Breast epithelium (tissue), 4 donors: ENCODE data around the gene WNT2B. TPM values are rescaled to one million over a fixed set of nuclear protein-coding genes. Genes with fewer than 3 reads are reported as not detected.

Source experiments
- DNase-seq, 2 donors: peaks; one replicate each; pipeline ENCODE4 v3.0.0-alpha.2; 2019; ENCODE audit warnings: low spot score in 2 of 2
- H3K27ac ChIP-seq, 2 donors: fragments of 200-600 bp; sonication (generic) in 1 of 2; one replicate each; pipeline ENCODE4 v1.5.1; 2016 to 2019; ENCODE audit warnings: mild to moderate bottlenecking in 1 of 2
- H3K27me3 ChIP-seq, 2 donors: fragments of 200-600 bp; sonication (generic) in 1 of 2; one replicate each; pipeline versions ENCODE4 v1.5.1 to v1.6.0; 2017 to 2019; ENCODE audit warnings: control low read depth in 1 of 2, mild to moderate bottlenecking in 1 of 2
- H3K36me3 ChIP-seq: fragments of 200-600 bp; one replicate; pipeline ENCODE4 v1.5.1; 2019
- H3K4me1 ChIP-seq, 2 donors: fragments of 200-600 bp; sonication (generic); one replicate each; pipeline ENCODE4 v1.5.1; 2016 to 2019; ENCODE audit warnings: control low read depth in 1 of 2
- H3K4me3 ChIP-seq, 3 donors: fragments of 200-600 bp; sonication (generic); 1 replicate in 2 of 3; 2 replicates in 1 of 3; pipeline ENCODE4 v1.5.1; 2016 to 2019; ENCODE audit warnings: mild to moderate bottlenecking in 3 of 3, moderate library complexity in 2 of 3
- H3K9me3 ChIP-seq, 2 donors: fragments of 200-600 bp; sonication (generic) in 1 of 2; one replicate each; pipeline ENCODE4 v1.5.1; 2016 to 2019; ENCODE audit warnings: control low read depth in 1 of 2
- POLR2A ChIP-seq: fragments of 450-650 bp; IDR thresholded peaks from one replicate; pipeline ENCODE4 v1.6.1; 2016; ENCODE audit warnings: antibody characterized with exemption, mild to moderate bottlenecking, moderate library complexity
- POLR2AphosphoS5 ChIP-seq, 3 donors: sonication (generic); formaldehyde crosslinking; IDR thresholded peaks; one replicate each; pipeline ENCODE4 v1.6.1; 2017; ENCODE audit warnings: antibody characterized with exemption in 3 of 3
- intact Hi-C: fragments of 100-400 bp; cut with DNase I; formaldehyde crosslinking; loops from one replicate; pipeline ENCODE4 v1.15.1; 2023; ENCODE audit warnings: low total_unique reads
- total RNA-seq, 3 donors: library from RNA; depleted of rRNA; stranded (reverse); fragments of >200 nt; gene quantifications; one replicate each; pipeline ENCODE4 v1.1.0, GENCODE V29; 2016
- TF ChIP-seq, protein P1 (sequence below), 3 donors: fragments of 450-650 bp; IDR thresholded peaks; one replicate each; pipeline ENCODE4 v1.5.1; 2016 to 2017; ENCODE audit warnings: antibody characterized with exemption in 3 of 3, mild to moderate bottlenecking in 3 of 3, moderate library complexity in 3 of 3

WNT2B gene
- total RNA-seq: 1 to 10 TPM; 2.9 to 6.1 (median 6.0) TPM

DNA sequence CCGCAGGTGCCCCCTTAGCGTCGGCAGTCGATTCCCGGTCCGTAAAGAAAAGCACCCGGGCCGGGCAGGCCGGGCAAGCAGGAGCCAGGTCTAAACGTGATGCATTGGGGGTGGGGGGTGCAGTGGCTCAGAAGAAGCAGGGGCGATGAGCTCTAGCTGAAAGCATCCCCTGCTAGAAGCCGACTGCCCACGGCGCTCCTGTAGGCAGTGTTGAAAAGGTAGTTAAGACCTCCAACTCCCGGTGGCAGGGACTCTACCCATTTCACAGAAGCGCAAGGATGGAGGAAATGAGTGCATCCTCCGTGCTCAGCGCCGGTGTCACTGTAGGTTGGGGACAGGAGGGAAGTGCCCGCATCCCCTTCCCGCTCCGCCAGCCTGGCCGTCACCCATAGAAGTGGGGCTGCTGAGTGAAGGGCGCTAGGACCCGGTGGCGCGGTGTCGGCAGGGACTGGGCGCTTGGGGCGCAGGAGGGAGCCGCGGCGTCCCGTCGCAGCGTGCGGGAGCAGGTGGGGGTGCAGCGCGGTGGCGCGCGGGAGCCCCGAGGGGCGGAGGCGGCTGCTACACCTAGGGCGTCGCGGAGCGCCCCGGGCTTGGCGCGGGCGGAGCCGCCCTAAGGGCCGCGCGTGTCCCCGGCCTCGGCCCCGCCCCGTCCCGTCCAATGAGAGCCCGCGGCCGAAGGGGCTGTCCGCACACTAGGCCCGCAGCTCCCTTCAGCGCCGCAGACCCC lies at the start of gene WNT2B:
TSS of gene WNT2B (plus strand) at position 688 of the 727 bp plus-strand sequence. CDS start 298 bp downstream, outside the sequence.
- Histone ChIP-seq H3K9me3 (no peaks in the 10 kb centered on the region), H3K4me1 (peaks cover 0 to 4% of the 10 kb centered on the region in 2 donors), H3K27ac (no peak within 1 kb of the TSS), H3K36me3 (no peaks in the 10 kb centered on the region), H3K4me3 (peak within 1 kb of the TSS; percentile 42 to 71 (median 65)), H3K27me3 (no peaks in the 10 kb centered on the region)
- no peak for DNase-seq
- intact Hi-C loops: no loop called here
- TF ChIP-seq, protein P1, sequence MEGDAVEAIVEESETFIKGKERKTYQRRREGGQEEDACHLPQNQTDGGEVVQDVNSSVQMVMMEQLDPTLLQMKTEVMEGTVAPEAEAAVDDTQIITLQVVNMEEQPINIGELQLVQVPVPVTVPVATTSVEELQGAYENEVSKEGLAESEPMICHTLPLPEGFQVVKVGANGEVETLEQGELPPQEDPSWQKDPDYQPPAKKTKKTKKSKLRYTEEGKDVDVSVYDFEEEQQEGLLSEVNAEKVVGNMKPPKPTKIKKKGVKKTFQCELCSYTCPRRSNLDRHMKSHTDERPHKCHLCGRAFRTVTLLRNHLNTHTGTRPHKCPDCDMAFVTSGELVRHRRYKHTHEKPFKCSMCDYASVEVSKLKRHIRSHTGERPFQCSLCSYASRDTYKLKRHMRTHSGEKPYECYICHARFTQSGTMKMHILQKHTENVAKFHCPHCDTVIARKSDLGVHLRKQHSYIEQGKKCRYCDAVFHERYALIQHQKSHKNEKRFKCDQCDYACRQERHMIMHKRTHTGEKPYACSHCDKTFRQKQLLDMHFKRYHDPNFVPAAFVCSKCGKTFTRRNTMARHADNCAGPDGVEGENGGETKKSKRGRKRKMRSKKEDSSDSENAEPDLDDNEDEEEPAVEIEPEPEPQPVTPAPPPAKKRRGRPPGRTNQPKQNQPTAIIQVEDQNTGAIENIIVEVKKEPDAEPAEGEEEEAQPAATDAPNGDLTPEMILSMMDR (IDR thresholded peaks at IDR 0.05): no peak
- TF ChIP-seq POLR2A (no peak), POLR2AphosphoS5 (IDR thresholded peaks at IDR 0.05) (no peak)

- Histone ChIP-seq H3K4me1 (peaks cover 0 to 3% of the 10 kb centered on the region in 2 donors), H3K36me3 (no peaks in the 10 kb centered on the region), H3K4me3 (no peak overlapping the region), H3K27ac (no peak overlapping the region), H3K27me3 (no peaks in the 10 kb centered on the region), H3K9me3 (no peaks in the 10 kb centered on the region)
- TF ChIP-seq, protein P1 (IDR thresholded peaks at IDR 0.05): no peak
- no peak for TF ChIP-seq POLR2A
- no peak for TF ChIP-seq POLR2AphosphoS5 (IDR thresholded peaks at IDR 0.05)
- intact Hi-C loops: loop anchor here (10.0 kb wide), 1 partner anchor 66 kb away; the partner anchor contains the start of gene CTTNBP2NL
- DNase-seq: no peak
These were observed 48.1 kb upstream of the WNT2B start for GRCh38 chr1:112460615-112461014.

GRCh38 chr1:112461200-112461871 lies 47.4 kb upstream of the WNT2B start:
- no peak overlapping the region for H3K4me3 ChIP-seq
- peak overlapping the region; percentile 38 to 49 for H3K27ac ChIP-seq
- DNase-seq: no peak
- intact Hi-C loops: loop anchor here (10.0 kb wide), 1 partner anchor 67 kb away; the partner anchor contains the start of gene CTTNBP2NL
- H3K36me3 ChIP-seq: no peaks in the 10 kb centered on the region
- H3K27me3 ChIP-seq: no peaks in the 10 kb centered on the region
- TF ChIP-seq POLR2AphosphoS5 (IDR thresholded peaks at IDR 0.05) (no peak), POLR2A (no peak)
- TF ChIP-seq, protein P1 (IDR thresholded peaks at IDR 0.05): no peak
- peaks cover 0 to 7% of the 10 kb centered on the region in 2 donors for H3K4me1 ChIP-seq
- no peaks in the 10 kb centered on the region for H3K9me3 ChIP-seq

DNA sequence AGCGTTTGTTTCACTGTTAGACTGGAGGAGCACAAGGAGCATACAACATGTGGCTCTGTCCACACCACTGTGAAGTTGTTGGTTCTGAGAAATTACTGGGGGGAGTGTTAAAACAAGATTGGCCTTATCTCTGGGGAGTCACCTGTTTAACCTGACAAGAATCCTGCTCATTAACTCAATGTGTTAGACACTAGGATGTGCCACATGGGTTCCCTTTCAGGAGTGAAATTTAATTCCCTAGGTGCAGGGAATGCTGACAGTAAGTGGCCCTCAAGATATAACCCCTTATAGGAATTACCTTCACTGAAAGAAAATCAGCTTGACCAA lies 45.8 kb upstream of the WNT2B start:
- Histone ChIP-seq H3K36me3 (no peaks in the 10 kb centered on the region), H3K27ac (peak overlapping the region; percentile 38 to 91), H3K4me3 (no peak overlapping the region), H3K4me1 (peaks cover 0 to 7% of the 10 kb centered on the region in 2 donors), H3K9me3 (no peaks in the 10 kb centered on the region), H3K27me3 (no peaks in the 10 kb centered on the region)
- intact Hi-C loops: loop anchor here (10.0 kb wide), 1 partner anchor 68 kb away; the partner anchor contains the start of gene CTTNBP2NL
- DNase-seq: no peak
- TF ChIP-seq, protein P1 (IDR thresholded peaks at IDR 0.05): no peak
- TF ChIP-seq POLR2A: no peak
- TF ChIP-seq POLR2AphosphoS5 (IDR thresholded peaks at IDR 0.05): no peak

- intact Hi-C loops: loop anchor here (10.0 kb wide), 1 partner anchor 70 kb away; the partner anchor contains the start of gene CTTNBP2NL
- no peak overlapping the region for H3K4me3 ChIP-seq
- H3K27me3 ChIP-seq: no peaks in the 10 kb centered on the region
- H3K36me3 ChIP-seq: no peaks in the 10 kb centered on the region
- H3K4me1 ChIP-seq: peaks cover 0 to 7% of the 10 kb centered on the region in 2 donors
- peak; percentile 81 to 89 for DNase-seq
- H3K27ac ChIP-seq: peak overlapping the region; percentile 91 to 92
- TF ChIP-seq POLR2A: no peak
- TF ChIP-seq, protein P1 (IDR thresholded peaks at IDR 0.05): no peak
- TF ChIP-seq POLR2AphosphoS5 (IDR thresholded peaks at IDR 0.05): peak; percentile 66 to 81 (median 72)
- H3K9me3 ChIP-seq: no peaks in the 10 kb centered on the region
These were observed 44.3 kb upstream of the WNT2B start for GRCh38 chr1:112464501-112464900.
